Measurements from ENCODE around the gene PALM3.

- no peak for TF ChIP-seq CTCF (conservative IDR thresholded peaks at IDR 0.05; ENCODE audit: low read depth, low read length)
- no peak for TF ChIP-seq EZH2 (IDR thresholded peaks at IDR 0.05; ENCODE audit: borderline replicate concordance, low read depth, low read length, poor library complexity, severe bottlenecking)
Observed at GRCh38 chr19:14061751-14062557, at the start of gene PALM3.
